Camera-type eye (tissue), 1 donor: ENCODE results near the gene PDIA6. TPM values are rescaled to one million over a fixed set of nuclear protein-coding genes. Genes with fewer than 3 reads are reported as not detected.

Experiments
- total RNA-seq: library from RNA; depleted of rRNA; stranded (reverse); fragments of >200 nt; gene quantifications from one replicate; pipeline ENCODE4 v1.2.3, GENCODE V29; 2014

Gene PDIA6, protein sequence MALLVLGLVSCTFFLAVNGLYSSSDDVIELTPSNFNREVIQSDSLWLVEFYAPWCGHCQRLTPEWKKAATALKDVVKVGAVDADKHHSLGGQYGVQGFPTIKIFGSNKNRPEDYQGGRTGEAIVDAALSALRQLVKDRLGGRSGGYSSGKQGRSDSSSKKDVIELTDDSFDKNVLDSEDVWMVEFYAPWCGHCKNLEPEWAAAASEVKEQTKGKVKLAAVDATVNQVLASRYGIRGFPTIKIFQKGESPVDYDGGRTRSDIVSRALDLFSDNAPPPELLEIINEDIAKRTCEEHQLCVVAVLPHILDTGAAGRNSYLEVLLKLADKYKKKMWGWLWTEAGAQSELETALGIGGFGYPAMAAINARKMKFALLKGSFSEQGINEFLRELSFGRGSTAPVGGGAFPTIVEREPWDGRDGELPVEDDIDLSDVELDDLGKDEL
- total RNA-seq, result 173 TPM

DNA sequence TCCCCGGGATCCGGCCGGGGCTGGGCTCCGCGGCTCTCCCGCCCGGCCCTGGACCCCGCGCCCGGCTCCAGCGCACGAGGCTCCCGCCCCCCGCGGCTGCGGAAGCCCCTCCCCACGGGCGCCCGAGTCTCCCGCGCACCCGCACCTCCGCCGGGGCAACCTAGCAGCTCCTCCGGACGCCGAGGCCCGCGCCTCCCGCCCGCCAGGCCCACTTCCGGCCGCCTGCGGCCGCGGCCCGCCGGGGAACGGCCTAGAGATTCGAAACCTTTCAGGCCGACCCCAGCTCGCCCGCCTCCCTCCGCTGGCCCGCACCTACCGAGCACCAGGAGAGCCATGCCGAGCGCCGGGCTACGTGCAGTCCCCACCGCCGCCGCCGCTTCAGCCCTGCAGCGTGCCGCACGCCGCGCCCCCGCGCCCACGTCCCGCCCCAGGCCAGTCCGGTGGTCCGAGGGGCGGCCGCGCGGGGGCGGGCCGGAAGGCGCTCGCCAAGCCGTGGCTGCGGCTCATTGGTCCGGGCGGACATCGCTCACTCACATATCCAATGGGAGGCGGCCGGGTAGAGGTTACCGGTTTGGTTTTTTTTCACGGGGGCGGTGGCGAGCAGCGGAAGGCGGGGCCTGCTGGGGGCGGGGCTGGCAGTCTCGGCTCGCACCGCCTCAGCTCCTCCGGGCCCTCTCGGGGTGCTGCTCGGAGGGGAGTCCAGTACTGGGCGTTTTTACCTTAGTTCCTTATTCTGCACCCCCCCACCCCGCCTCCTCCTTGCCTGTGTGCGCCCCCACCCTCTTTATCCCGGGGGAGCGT, at the start of gene PDIA6:
Gene PDIA6, minus strand, starts transcription at position 424 of the 801 bp plus-strand sequence. Its CDS starts 89 bp downstream, at position 335.

Other genes starting within 250 kb of the PDIA6 start
- gene NOL10, start 122.8 kb downstream of the PDIA6 start, total RNA-seq, result 41.1 TPM
- gene ATP6V1C2, start 91.2 kb downstream of the PDIA6 start, total RNA-seq, result 36.4 TPM
- gene KCNF1, start 99.1 kb upstream of the PDIA6 start, total RNA-seq, result 6.8 TPM